Activated naive CD4-positive, alpha-beta T cell treated with anti-CD3 and anti-CD28 coated beads, Interleukin-2, amount 10 ng/mL, durations not matched to agents 7 days and 5 days (primary cell): Measurements from ENCODE around the gene RIC8A.
A peak's percentile ranks its signal among the peaks of the same experiment; 100 is the strongest.

Experiments used
- CTCF ChIA-PET: fragments of 350-600 bp; sonication (Branson Sonifier 250); formaldehyde crosslinking; loops from one replicate; lab custom pipeline; 2021; ENCODE audit warnings: antibody characterized with exemption; lab: Charles Lee
- DNase-seq: peaks from one replicate; pipeline ENCODE4 v3.0.0-alpha.2; 2020
- H3K27ac Mint-ChIP-seq: one replicate; pipeline ENCODE4 v1.8.0; 2021; ENCODE audit warnings: mild to moderate bottlenecking, moderate library complexity, mixed read lengths
- H3K27me3 Mint-ChIP-seq: one replicate; pipeline ENCODE4 v1.8.0; 2021; ENCODE audit warnings: mild to moderate bottlenecking, mixed read lengths
- H3K36me3 Mint-ChIP-seq: one replicate; pipeline ENCODE4 v1.8.0; 2021; ENCODE audit warnings: mixed read lengths
- H3K4me1 Mint-ChIP-seq: one replicate; pipeline ENCODE4 v1.8.0; 2021; ENCODE audit warnings: mixed read lengths
- H3K4me3 Mint-ChIP-seq: one replicate; pipeline ENCODE4 v1.8.0; 2021; ENCODE audit warnings: mild to moderate bottlenecking, moderate library complexity, mixed read lengths
- H3K9me3 Mint-ChIP-seq: one replicate; pipeline ENCODE4 v1.8.0; 2021; ENCODE audit warnings: mixed read lengths

Gene RIC8A

DNA sequence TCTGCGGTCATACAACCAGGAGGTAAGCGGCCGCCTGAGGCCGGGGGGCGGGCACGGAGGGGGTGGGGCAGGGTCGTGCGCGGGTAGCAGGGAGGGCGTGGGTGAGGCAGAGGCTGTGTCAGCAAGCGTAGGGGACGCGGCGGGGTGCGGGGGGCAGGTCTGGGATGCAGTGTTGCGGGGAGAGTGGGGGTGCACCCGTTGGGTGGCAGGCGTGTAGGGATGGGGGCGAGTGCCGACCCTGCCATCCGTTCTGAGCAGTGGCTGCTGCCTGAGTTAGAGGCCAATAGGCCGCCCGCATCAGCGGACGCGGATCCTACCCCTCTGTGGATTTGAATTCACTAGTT lies 1.4 kb downstream of the RIC8A start:
- Mint-ChIP-seq H3K36me3 (peaks cover 37% of the 10 kb centered on the region), H3K27me3 (peaks cover 7% of the 10 kb centered on the region), H3K9me3 (no peaks in the 10 kb centered on the region), H3K4me3 (peak overlapping the region; percentile 96), H3K27ac (peak overlapping the region; percentile 100), H3K4me1 (peaks cover 41% of the 10 kb centered on the region)
- DNase-seq, result no peak
- CTCF ChIA-PET, result interaction anchor here (1.3 to 1.9 kb wide), 4 partner anchors 8 to 42 kb away, joined by 3 to 4 read pairs (median 3); partner anchors contain the start of gene PSMD13

DNA sequence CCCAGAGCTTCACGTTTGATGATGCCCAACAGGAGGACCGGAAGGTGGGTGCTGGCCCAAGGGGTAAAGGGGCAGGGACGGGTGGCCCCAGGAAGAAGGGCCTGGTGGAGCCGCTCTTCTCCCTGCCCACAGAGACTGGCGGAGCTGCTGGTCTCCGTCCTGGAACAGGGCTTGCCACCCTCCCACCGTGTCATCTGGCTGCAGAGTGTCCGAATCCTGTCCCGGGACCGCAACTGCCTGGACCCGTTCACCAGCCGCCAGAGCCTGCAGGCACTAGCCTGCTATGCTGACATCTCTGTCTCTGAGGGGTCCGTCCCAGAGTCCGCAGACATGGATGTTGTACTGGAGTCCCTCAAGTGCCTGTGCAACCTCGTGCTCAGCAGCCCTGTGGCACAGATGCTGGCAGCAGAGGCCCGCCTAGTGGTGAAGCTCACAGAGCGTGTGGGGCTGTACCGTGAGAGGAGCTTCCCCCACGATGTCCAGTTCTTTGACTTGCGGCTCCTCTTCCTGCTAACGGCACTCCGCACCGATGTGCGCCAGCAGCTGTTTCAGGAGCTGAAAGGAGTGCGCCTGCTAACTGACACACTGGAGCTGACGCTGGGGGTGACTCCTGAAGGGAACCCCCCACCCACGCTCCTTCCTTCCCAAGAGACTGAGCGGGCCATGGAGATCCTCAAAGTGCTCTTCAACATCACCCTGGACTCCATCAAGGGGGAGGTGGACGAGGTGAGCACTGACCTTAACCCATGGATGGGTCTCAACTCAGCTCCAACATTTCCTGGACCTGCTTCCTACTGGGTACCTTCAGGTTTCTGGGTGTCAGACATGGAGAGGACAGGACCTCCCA lies 2.0 kb downstream of the RIC8A start:
- no peak for DNase-seq
- CTCF ChIA-PET, result interaction anchor here (0.5 to 1.9 kb wide), 5 partner anchors 7 to 41 kb away, joined by 3 to 4 read pairs (median 3); partner anchors contain the start of gene PSMD13
- Mint-ChIP-seq H3K9me3 (no peaks in the 10 kb centered on the region), H3K4me3 (peak overlapping the region; percentile 96), H3K27me3 (peaks cover 7% of the 10 kb centered on the region), H3K27ac (peak overlapping the region; percentile 100), H3K36me3 (peaks cover 37% of the 10 kb centered on the region), H3K4me1 (peaks cover 38% of the 10 kb centered on the region)

DNA sequence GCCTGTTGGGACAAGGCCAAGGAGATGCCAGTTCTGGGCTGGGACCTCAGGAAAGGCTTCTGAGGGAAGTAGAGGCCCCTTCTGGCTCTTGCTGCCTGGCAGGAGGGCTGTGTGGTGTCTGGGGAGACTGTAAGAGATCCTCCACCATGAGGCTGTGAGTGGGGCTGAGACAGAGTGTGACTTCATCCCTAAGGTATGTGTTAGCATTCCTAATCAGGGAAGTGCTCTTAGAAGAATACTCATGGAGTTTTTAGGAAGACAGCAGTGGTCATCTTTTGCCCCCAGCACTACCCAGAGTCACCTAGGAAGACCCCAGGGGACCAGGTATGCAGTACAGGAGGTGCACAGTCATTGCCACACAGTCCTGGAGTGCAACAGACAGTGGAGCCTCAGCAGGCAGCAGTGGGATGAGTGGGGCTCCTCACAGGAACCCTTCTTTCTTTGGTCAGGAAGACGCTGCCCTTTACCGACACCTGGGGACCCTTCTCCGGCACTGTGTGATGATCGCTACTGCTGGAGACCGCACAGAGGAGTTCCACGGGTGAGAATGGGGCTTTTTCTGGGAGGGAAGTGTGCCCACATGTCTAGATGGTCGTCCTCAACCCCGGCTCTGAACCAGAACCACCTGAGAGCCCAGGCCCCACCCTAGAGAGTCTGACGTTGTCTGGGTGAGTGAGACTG lies 2.8 kb downstream of the RIC8A start:
- no peak for DNase-seq
- peak overlapping the region; percentile 96 for H3K4me3 Mint-ChIP-seq
- H3K27ac Mint-ChIP-seq, result peak overlapping the region; percentile 67
- H3K27me3 Mint-ChIP-seq, result peaks cover 7% of the 10 kb centered on the region
- H3K4me1 Mint-ChIP-seq, result peaks cover 32% of the 10 kb centered on the region
- CTCF ChIA-PET, result interaction anchor here (0.5 to 1.6 kb wide), 4 partner anchors 24 to 41 kb away, joined by 3 read pairs; partner anchors contain the start of gene PSMD13
- H3K9me3 Mint-ChIP-seq, result no peaks in the 10 kb centered on the region
- H3K36me3 Mint-ChIP-seq, result peaks cover 39% of the 10 kb centered on the region

DNA sequence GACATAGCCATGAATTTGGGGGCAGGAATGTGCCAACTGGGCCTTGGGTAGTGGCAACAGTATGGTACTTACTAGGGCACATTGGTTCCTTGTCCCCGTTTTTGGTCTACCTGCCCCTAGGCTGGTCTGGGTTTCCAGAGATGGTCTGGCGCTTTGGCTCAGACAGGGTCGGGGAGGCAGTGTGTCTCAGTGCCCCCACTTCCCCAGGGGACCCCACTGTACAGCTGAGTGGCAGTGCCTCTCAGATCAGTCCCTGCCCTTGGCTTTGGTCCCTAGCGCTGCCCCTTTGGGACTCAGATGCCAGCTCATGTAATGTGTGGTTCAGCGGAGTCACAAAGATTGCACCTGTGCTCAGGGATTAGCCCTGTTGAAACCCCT lies 3.3 kb downstream of the RIC8A start:
- peaks cover 7% of the 10 kb centered on the region for H3K27me3 Mint-ChIP-seq
- H3K27ac Mint-ChIP-seq, result no peak overlapping the region
- peak overlapping the region; percentile 47 for H3K4me3 Mint-ChIP-seq

DNA sequence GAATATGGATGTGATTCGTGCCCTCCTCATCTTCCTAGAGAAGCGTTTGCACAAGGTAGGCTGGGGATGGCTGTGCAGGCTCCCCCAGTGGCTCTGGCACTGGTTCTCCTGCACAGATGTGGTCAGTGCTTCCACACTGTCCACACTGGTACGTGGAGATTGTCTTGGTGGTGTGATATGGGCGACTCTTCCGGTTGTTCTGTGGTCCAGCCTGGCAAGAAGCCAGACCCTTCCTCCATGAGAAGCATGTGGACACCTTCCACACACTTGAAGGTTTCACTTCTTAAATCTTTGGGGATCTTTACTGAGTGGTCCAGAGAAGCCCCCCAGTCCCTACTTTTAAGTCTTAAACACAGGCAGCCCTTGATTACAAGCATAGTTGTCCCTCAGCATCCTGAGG lies 3.8 kb downstream of the RIC8A start:
- peaks cover 42% of the 10 kb centered on the region for H3K36me3 Mint-ChIP-seq
- CTCF ChIA-PET, result no interaction called here
- peaks cover 7% of the 10 kb centered on the region for H3K27me3 Mint-ChIP-seq
- no peak overlapping the region for H3K4me3 Mint-ChIP-seq
- peaks cover 23% of the 10 kb centered on the region for H3K4me1 Mint-ChIP-seq
- peak overlapping the region; percentile 58 for H3K27ac Mint-ChIP-seq
- no peak for DNase-seq
- H3K9me3 Mint-ChIP-seq, result no peaks in the 10 kb centered on the region

More for the DNA sequence above, 3.3 kb downstream of the RIC8A start:
- Mint-ChIP-seq H3K36me3 (peaks cover 39% of the 10 kb centered on the region), H3K9me3 (no peaks in the 10 kb centered on the region), H3K4me1 (peaks cover 28% of the 10 kb centered on the region)
- DNase-seq, result no peak
- CTCF ChIA-PET, result no interaction called here

DNA sequence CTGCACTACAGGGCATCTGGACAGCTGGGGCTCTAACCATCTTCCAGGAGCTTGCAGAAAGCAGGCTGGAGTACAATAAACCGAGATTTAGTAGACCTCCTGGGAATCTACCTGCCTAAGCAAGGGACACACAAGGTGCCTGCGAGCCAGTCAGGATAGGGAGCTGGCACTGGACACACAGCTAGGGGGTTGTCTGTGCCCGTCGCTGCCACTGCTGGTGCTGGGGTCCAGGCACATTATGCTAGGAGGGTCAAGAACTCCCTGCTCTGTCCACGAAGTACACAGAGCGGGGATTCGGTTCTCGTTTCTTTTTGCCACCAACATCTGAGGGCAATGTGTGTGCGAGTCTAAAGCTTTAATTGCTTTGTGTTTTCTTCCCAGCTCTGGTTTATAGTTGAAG lies 4.2 kb downstream of the RIC8A start:
- Mint-ChIP-seq H3K4me3 (no peak overlapping the region), H3K27ac (no peak overlapping the region), H3K27me3 (peaks cover 7% of the 10 kb centered on the region), H3K4me1 (peaks cover 22% of the 10 kb centered on the region), H3K9me3 (no peaks in the 10 kb centered on the region), H3K36me3 (peaks cover 39% of the 10 kb centered on the region)
- no peak for DNase-seq
- CTCF ChIA-PET, result interaction anchor here (0.6 kb wide), 1 partner anchor 153 kb away, joined by 3 read pairs; no protein-coding TSS in a partner anchor

DNA sequence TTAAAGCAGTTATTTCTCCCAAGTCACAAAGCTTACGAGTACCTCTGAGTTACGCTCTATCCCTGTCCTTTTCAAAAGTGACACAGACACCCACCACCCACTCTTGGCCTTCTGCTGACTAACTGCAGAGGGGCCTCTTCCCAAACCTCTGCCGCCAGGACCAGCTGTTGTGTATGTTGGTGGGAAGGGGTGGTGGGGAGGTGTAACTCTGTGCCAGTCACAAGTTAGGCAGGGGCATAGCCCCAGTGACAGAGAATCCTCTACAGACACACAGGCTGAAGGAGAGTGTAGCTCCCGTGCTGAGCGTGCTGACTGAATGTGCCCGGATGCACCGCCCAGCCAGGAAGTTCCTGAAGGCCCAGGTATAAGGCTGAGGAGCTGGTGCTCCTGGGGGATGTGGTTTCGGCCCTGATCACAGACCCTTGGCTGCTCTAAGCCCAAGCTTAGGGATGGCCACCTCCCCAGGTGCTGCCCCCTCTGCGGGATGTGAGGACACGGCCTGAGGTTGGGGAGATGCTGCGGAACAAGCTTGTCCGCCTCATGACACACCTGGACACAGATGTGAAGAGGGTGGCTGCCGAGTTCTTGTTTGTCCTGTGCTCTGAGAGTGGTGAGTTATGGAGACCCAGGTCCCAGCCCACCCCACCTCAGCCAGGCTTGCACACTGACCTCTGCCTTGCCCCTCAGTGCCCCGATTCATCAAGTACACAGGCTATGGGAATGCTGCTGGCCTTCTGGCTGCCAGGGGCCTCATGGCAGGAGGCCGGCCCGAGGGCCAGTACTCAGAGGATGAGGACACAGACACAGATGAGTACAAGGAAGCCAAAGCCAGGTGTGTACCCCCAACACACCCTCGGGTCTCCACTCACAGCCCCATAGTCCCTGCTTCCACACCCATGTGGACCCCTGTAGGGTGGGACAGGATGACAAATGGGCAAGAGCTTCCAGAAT lies 4.9 kb downstream of the RIC8A start:
- Mint-ChIP-seq H3K36me3 (peaks cover 37% of the 10 kb centered on the region), H3K27me3 (peaks cover 3% of the 10 kb centered on the region), H3K4me3 (no peak overlapping the region), H3K4me1 (peaks cover 23% of the 10 kb centered on the region), H3K27ac (peak overlapping the region; percentile 49), H3K9me3 (no peaks in the 10 kb centered on the region)
- CTCF ChIA-PET, result interaction anchor here (0.6 to 0.8 kb wide), 2 partner anchors 17 to 152 kb away, joined by 3 read pairs; no protein-coding TSS in a partner anchor
- DNase-seq, result no peak

DNA sequence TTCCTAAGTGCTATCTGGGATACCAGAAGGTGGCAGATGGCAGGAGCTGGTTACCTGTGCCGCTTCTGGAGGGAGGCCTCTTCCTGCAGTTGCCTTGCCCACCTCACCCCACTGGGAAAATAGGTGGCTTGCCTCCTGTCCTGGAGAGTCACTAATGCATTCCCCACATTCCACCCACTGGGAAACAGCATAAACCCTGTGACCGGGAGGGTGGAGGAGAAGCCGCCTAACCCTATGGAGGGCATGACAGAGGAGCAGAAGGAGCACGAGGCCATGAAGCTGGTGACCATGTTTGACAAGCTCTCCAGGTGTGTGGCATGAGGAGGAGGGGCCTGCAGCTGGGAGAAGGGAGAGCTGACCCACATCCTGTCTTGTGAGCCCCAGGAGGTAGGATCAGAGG lies 5.6 kb downstream of the RIC8A start:
- Mint-ChIP-seq H3K4me3 (no peak overlapping the region), H3K27ac (peak overlapping the region; percentile 62), H3K4me1 (peaks cover 30% of the 10 kb centered on the region), H3K36me3 (peaks cover 40% of the 10 kb centered on the region), H3K27me3 (no peaks in the 10 kb centered on the region), H3K9me3 (no peaks in the 10 kb centered on the region)
- no peak for DNase-seq
- CTCF ChIA-PET, result no interaction called here

DNA sequence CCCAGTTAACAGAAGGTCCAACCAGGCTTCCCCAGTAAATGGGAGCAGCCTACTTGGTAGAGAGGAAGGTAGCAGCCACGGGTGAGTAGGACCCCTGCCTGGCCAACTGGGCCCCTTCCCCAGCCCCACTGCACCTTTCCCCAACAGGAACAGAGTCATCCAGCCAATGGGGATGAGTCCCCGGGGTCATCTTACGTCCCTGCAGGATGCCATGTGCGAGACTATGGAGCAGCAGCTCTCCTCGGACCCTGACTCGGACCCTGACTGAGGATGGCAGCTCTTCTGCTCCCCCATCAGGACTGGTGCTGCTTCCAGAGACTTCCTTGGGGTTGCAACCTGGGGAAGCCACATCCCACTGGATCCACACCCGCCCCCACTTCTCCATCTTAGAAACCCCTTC lies 6.6 kb downstream of the RIC8A start:
- CTCF ChIA-PET, result no interaction called here
- H3K27me3 Mint-ChIP-seq, result no peaks in the 10 kb centered on the region
- no peaks in the 10 kb centered on the region for H3K9me3 Mint-ChIP-seq
- H3K27ac Mint-ChIP-seq, result no peak overlapping the region
- no peak overlapping the region for H3K4me3 Mint-ChIP-seq
- no peak for DNase-seq
- peaks cover 28% of the 10 kb centered on the region for H3K4me1 Mint-ChIP-seq
- peaks cover 40% of the 10 kb centered on the region for H3K36me3 Mint-ChIP-seq

DNA sequence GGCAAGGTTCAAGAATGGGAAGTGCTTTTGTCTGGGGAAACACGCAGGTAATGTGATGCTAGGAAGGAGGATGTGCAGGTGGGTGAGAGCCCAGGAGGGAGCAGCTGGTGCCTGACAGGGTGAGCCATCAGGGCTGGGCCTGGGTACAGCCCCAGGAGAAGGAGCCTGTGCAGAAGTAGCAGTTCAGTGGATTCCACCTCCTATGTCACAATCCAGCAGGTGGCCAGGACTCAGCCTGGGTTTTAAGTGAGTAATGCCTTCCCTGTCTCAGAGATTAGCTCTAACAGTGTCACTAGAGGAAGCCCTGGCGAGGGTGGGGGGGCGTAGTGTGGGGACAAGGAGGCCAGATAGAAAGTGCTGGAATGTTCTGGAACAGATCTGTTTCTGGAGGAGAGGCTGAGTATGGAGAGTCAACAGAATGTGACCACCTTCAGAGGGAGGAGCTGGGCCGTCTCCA lies 8.1 kb downstream of the RIC8A start:
- H3K27me3 Mint-ChIP-seq, result no peaks in the 10 kb centered on the region
- no peak overlapping the region for H3K4me3 Mint-ChIP-seq
- CTCF ChIA-PET, result no interaction called here
- H3K36me3 Mint-ChIP-seq, result peaks cover 37% of the 10 kb centered on the region
- no peak for DNase-seq
- no peaks in the 10 kb centered on the region for H3K9me3 Mint-ChIP-seq
- peaks cover 17% of the 10 kb centered on the region for H3K4me1 Mint-ChIP-seq
- H3K27ac Mint-ChIP-seq, result no peak overlapping the region

DNA sequence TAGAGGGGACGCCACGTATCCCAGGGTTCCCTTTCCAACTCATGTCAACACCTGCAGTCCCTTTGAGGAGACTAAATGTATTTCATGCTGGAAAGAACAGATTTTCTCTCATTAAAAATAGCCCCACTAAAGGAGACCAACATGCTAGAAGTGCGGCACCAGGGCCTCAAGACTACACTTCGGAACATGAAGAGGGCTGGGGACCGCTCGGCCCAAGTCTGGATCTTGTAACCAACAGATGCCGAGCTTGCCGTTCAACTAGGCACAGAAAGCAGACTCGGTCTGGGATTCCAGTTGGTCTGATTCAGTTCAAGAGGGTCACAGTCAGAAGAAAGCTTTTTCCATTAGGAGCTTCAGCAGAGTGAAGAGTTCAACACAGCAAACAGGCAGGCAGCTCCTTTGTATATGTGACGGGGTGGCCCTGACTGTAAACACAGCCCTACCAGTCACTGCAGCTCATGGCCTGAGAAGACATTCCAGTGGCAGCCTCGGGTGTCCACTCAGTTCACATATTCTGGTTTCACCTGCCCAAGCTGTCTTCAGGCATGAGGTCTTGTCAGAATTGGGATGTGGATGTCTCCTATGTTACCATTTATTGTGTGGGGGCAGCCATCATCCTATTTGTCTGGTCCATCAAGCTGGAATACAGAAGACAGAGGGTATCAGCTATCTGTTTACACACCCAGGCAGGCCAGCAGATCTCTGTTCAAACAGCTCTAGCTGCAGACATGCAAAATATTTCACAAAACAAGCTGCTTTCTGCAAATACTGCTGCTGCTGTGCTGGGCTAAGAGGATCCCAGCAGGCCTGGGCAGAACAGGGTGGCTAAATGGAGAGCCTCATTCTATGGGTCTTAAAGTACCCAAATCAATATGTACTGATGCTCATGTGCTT lies 8.8 kb downstream of the RIC8A start:
- Mint-ChIP-seq H3K4me1 (peaks cover 12% of the 10 kb centered on the region), H3K4me3 (no peak overlapping the region), H3K27ac (peak overlapping the region; percentile 28), H3K9me3 (no peaks in the 10 kb centered on the region), H3K36me3 (peaks cover 35% of the 10 kb centered on the region), H3K27me3 (no peaks in the 10 kb centered on the region)
- DNase-seq, result no peak
- CTCF ChIA-PET, result interaction anchor here (1.5 kb wide), 1 partner anchor 8 kb away, joined by 4 read pairs; the partner anchor contains the start of gene RIC8A

DNA sequence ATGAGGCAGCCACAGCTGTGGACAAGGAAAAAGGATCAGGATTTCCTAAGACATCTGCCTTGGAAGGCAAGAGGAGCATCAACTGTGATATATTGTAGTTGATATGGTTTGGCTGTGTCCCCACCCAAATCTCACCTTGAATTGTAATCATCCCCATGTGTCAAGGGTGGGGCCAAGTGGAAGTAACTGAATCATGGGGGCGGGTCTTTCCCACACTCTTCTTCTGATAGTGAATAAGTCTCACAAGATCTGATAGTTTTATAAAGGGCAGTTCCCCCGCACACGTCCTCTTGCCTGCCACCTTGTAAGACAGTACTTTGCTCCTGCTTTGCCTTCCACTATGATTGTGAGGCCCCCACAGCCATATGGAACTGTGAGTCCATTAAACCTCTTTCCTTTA lies 10.2 kb downstream of the RIC8A start:
- no peaks in the 10 kb centered on the region for H3K27me3 Mint-ChIP-seq
- CTCF ChIA-PET, result interaction anchor here (1.5 kb wide), 1 partner anchor 9 kb away, joined by 4 read pairs; the partner anchor contains the start of gene RIC8A

More for the DNA sequence above, 10.2 kb downstream of the RIC8A start:
- Mint-ChIP-seq H3K27ac (no peak overlapping the region), H3K9me3 (no peaks in the 10 kb centered on the region), H3K36me3 (peaks cover 27% of the 10 kb centered on the region), H3K4me1 (peaks cover 10% of the 10 kb centered on the region), H3K4me3 (peak overlapping the region; percentile 23)
- DNase-seq, result no peak
